Measurements from ENCODE around the gene TUBG2.
"Not testable (repeated sequence)": the region's sequence is repeated elsewhere in the genome, so short reads cannot be mapped to it uniquely, and the experiment has no call there.

The TUBG2 gene

GRCh38 chr17:42653179-42654124, 5.6 kb upstream of the TUBG2 start:
- in situ Hi-C loops (cut with MboI; ENCODE audit: low sequenced_read_pairs): no loop called here

- in situ Hi-C loops (cut with MboI; ENCODE audit: low sequenced_read_pairs): no loop called here
These were observed 3.6 kb upstream of the TUBG2 start for GRCh38 chr17:42655528-42655927.

- in situ Hi-C loops (cut with MboI; ENCODE audit: low sequenced_read_pairs): no loop called here
These were observed 1.1 kb upstream of the TUBG2 start for GRCh38 chr17:42657824-42658588.

- in situ Hi-C loops (cut with MboI; ENCODE audit: low sequenced_read_pairs): not testable (repeated sequence)
These were observed 819 bp downstream of the TUBG2 start for GRCh38 chr17:42659932-42660274.

- in situ Hi-C loops (cut with MboI; ENCODE audit: low sequenced_read_pairs): no loop called here
These were observed 1.7 kb downstream of the TUBG2 start for GRCh38 chr17:42660692-42661345.

- in situ Hi-C loops (cut with MboI; ENCODE audit: low sequenced_read_pairs): no loop called here
These were observed 6.5 kb downstream of the TUBG2 start for GRCh38 chr17:42665581-42666001.

- in situ Hi-C loops (cut with MboI; ENCODE audit: low sequenced_read_pairs): not testable (repeated sequence)
These were observed 7.0 kb downstream of the TUBG2 start for GRCh38 chr17:42666126-42666525.

GRCh38 chr17:42667088-42667951, 8.2 kb downstream of the TUBG2 start:
- in situ Hi-C loops (cut with MboI; ENCODE audit: low sequenced_read_pairs): no loop called here

- in situ Hi-C loops (cut with MboI; ENCODE audit: low sequenced_read_pairs): no loop called here
These were observed 10.6 kb downstream of the TUBG2 start for GRCh38 chr17:42669705-42669976.

- in situ Hi-C loops (cut with MboI; ENCODE audit: low sequenced_read_pairs): no loop called here
These were observed 11.1 kb downstream of the TUBG2 start for GRCh38 chr17:42669977-42670788.

GRCh38 chr17:42670789-42671657, 11.9 kb downstream of the TUBG2 start:
- in situ Hi-C loops (cut with MboI; ENCODE audit: low sequenced_read_pairs): no loop called here

- in situ Hi-C loops (cut with MboI; ENCODE audit: low sequenced_read_pairs): no loop called here
These were observed 13.0 kb downstream of the TUBG2 start for GRCh38 chr17:42672038-42672437.

- in situ Hi-C loops (cut with MboI; ENCODE audit: low sequenced_read_pairs): no loop called here
These were observed 14.3 kb downstream of the TUBG2 start for GRCh38 chr17:42673266-42673884.

- in situ Hi-C loops (cut with MboI; ENCODE audit: low sequenced_read_pairs): no loop called here
These were observed 15.0 kb downstream of the TUBG2 start for GRCh38 chr17:42673885-42674754.

GRCh38 chr17:42674755-42675347, 15.8 kb downstream of the TUBG2 start:
- in situ Hi-C loops (cut with MboI; ENCODE audit: low sequenced_read_pairs): no loop called here

GRCh38 chr17:42675348-42675964, 16.4 kb downstream of the TUBG2 start:
- in situ Hi-C loops (cut with MboI; ENCODE audit: low sequenced_read_pairs): no loop called here

- in situ Hi-C loops (cut with MboI; ENCODE audit: low sequenced_read_pairs): no loop called here
These were observed 16.9 kb downstream of the TUBG2 start for GRCh38 chr17:42675965-42676423.

Measured in hTERT RPE-1 (cell line).